Smooth muscle cell (in vitro differentiated cells): Measurements from ENCODE around the gene ACTR3. TPM values are rescaled to one million over a fixed set of nuclear protein-coding genes. Genes with fewer than 3 reads are reported as not detected.
A peak's percentile ranks its signal among the peaks of the same experiment; 100 is the strongest.

ENCODE experiments used
- DNase-seq: peaks from one replicate; lab custom pipeline; 2025; ENCODE audit not compliant: unreplicated experiment; lab: John Stamatoyannopoulos, UW
- H2AFZ ChIP-seq: fragments of 200-600 bp; sonication (generic); 2 replicates; pipeline ENCODE4 v1.6.0; 2016; ENCODE audit warnings: antibody characterized with exemption, low read depth, mild to moderate bottlenecking
- H3F3A ChIP-seq: fragments of 200-600 bp; sonication (generic); 2 replicates; pipeline ENCODE4 v1.6.0; 2017; ENCODE audit warnings: antibody characterized with exemption, low read depth
- H3K27ac ChIP-seq: fragments of 200-600 bp; sonication (generic); 2 replicates; pipeline ENCODE4 v1.5.1; 2016; ENCODE audit warnings: low read depth, mild to moderate bottlenecking
- H3K27me3 ChIP-seq: fragments of 200-600 bp; sonication (generic); 2 replicates; pipeline ENCODE4 v1.6.1; 2016; ENCODE audit warnings: low read depth, mild to moderate bottlenecking
- H3K36me3 ChIP-seq: fragments of 200-600 bp; sonication (generic); 2 replicates; pipeline ENCODE4 v1.5.1; 2016; ENCODE audit warnings: low read depth
- H3K4me1 ChIP-seq: fragments of 200-600 bp; sonication (generic); 2 replicates; pipeline ENCODE4 v1.5.1; 2016; ENCODE audit warnings: low read depth
- H3K4me2 ChIP-seq: fragments of 200-600 bp; sonication (generic); 2 replicates; pipeline ENCODE4 v1.6.0; 2016; ENCODE audit warnings: mild to moderate bottlenecking
- H3K4me3 ChIP-seq: fragments of 200-600 bp; sonication (generic); 2 replicates; pipeline ENCODE4 v1.5.1; 2016; ENCODE audit warnings: mild to moderate bottlenecking
- H3K79me2 ChIP-seq: fragments of 200-600 bp; sonication (generic); 2 replicates; pipeline ENCODE4 v1.6.0; 2016; ENCODE audit warnings: low read depth, mild to moderate bottlenecking
- H3K9ac ChIP-seq: fragments of 200-600 bp; sonication (generic); 2 replicates; pipeline ENCODE4 v1.6.0; 2016; ENCODE audit warnings: low read depth
- H3K9me3 ChIP-seq: fragments of 200-600 bp; sonication (generic); replicated peaks from 2 replicates; pipeline ENCODE4 v1.5.1; 2016; ENCODE audit warnings: low read depth
- H4K20me1 ChIP-seq: fragments of 200-600 bp; sonication (generic); 2 replicates; pipeline ENCODE4 v1.6.0; 2016; ENCODE audit warnings: low read depth
- WGBS: methylation state at CpG from one replicate; pipeline ENCODE4 v1.1.7; 2016; ENCODE audit warnings: low lambda C conversion rate; 5-methylcytosine and 5-hydroxymethylcytosine counted together
- polyA plus RNA-seq: library from polyadenylated mRNA; unstranded; fragments of >200 nt; fragmentation: Nextera tagmentation; extraction: Ambion mirVana; gene quantifications from 2 replicates; pipeline ENCODE4 v1.2.1, GENCODE V29; 2016
- total RNA-seq: library from RNA; depleted of rRNA; stranded (reverse); fragments of >200 nt; gene quantifications from 2 replicates; pipeline ENCODE4 v1.2.3, GENCODE V29; 2014
- TF ChIP-seq, protein P1 (sequence below): fragments of 200-600 bp; sonication (generic); IDR thresholded peaks from 2 replicates; pipeline ENCODE4 v1.5.1; 2017; ENCODE audit warnings: borderline replicate concordance, mild to moderate bottlenecking, antibody characterized with exemption; ENCODE audit not compliant: insufficient read depth, poor library complexity, severe bottlenecking

The ACTR3 gene
- total and polyA plus RNA-seq, 2 experiments from 2014 or later = 173 to 263 TPM

DNA sequence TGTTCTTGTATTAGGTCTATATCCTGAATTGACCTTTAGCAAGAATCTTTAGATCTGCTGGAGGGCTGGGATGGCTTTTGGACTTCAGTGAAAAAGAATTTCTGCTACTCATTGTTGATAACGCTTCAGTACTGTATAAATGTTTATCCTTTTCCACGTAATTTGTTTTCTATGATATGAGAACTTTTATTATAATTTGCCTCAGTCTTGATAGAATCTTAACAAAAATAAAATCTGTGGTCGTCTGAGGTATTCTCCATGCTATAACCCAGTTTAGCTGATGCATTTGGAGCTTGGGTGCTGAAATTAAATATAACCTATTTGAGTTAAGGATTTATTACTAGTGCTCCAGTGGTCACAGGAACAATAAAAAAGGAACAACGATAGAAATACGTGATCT lies 71.1 kb downstream of the ACTR3 start:
- TF ChIP-seq, protein P1, sequence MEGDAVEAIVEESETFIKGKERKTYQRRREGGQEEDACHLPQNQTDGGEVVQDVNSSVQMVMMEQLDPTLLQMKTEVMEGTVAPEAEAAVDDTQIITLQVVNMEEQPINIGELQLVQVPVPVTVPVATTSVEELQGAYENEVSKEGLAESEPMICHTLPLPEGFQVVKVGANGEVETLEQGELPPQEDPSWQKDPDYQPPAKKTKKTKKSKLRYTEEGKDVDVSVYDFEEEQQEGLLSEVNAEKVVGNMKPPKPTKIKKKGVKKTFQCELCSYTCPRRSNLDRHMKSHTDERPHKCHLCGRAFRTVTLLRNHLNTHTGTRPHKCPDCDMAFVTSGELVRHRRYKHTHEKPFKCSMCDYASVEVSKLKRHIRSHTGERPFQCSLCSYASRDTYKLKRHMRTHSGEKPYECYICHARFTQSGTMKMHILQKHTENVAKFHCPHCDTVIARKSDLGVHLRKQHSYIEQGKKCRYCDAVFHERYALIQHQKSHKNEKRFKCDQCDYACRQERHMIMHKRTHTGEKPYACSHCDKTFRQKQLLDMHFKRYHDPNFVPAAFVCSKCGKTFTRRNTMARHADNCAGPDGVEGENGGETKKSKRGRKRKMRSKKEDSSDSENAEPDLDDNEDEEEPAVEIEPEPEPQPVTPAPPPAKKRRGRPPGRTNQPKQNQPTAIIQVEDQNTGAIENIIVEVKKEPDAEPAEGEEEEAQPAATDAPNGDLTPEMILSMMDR = no peak
- no peak for DNase-seq
- Histone ChIP-seq H3K9ac (no peak overlapping the region), H3K27ac (no peak overlapping the region), H3K9me3 (no peaks in the 10 kb centered on the region), H2AFZ (no peak overlapping the region), H3K4me1 (no peaks in the 10 kb centered on the region), H3K79me2 (peaks cover 7% of the 10 kb centered on the region), H4K20me1 (peaks cover 70% of the 10 kb centered on the region), H3K27me3 (no peaks in the 10 kb centered on the region), H3K4me2 (no peak overlapping the region), H3K4me3 (no peak overlapping the region), H3K36me3 (peaks cover 9% of the 10 kb centered on the region), H3F3A (peaks cover 4% of the 10 kb centered on the region)
- 96% methylated on average over 5 of the region's 5 CpGs for WGBS

DNA sequence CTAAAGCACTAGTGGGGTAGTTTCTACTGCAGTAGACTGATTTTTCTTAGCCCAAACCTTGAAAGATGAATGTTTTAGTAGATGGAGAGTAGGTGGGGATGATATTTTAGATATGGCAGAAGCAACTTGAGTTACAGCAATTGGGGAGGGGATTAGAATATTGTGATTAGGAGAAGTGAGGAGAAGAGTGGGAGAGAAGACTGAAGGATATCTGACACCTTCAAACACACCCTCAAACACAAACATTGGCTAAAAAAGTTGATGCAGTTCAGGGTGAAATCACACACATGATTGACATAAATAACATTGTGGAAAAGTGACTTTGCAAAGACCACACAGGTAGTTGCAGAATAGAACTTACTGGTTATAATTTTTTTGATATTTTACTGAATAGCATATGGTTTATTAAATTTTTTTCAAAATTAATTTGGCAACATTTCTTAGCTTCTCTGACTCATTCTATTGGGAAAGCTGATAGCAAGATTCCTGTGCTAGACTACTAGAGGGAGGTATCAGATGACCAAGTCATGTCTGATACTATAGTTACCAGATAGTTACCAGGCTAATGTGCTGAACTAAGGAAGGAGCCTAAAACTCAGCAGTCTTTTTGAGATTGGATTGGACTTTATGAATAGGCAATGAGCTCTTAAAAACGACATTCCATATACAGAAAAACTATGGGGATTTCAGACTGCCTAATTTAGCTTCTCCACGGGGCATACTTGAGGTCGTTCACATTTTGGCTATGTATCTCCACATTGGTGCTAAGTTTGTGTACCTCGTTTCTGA lies 73.0 kb downstream of the ACTR3 start:
- no peaks in the 10 kb centered on the region for H3K9me3 ChIP-seq
- no peaks in the 10 kb centered on the region for H3F3A ChIP-seq
- no peak overlapping the region for H3K4me2 ChIP-seq
- H3K79me2 ChIP-seq = peaks cover 6% of the 10 kb centered on the region
- H3K9ac ChIP-seq = no peak overlapping the region
- no peak overlapping the region for H3K4me3 ChIP-seq
- H3K27me3 ChIP-seq = no peaks in the 10 kb centered on the region
- WGBS = 93% methylated on average over 4 of the region's 4 CpGs
- no peaks in the 10 kb centered on the region for H3K4me1 ChIP-seq
- peak overlapping the region; percentile 67 for H3K27ac ChIP-seq
- H3K36me3 ChIP-seq = peaks cover 5% of the 10 kb centered on the region
- peaks cover 56% of the 10 kb centered on the region for H4K20me1 ChIP-seq
- TF ChIP-seq, protein P1 = no peak
- H2AFZ ChIP-seq = no peak overlapping the region
- DNase-seq = no peak

DNA sequence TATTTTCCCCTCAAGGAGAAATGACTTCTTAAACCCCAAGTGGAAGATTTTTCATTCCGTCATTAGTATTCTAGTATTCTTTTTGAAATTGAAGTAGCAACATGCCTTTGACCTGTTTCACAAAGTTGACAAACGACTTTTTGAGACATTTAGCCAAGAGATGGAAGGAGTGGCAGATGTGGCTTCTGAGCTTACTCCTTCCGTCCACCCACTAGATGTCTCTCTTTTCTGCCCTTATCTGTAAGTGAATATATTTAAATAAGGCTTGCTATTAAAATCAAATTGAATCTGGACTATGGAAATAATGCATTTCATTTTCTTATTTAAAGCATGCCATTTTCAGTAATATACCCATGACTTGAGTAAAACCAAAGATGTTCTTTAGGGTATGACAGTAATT lies 74.1 kb downstream of the ACTR3 start:
- 77% methylated on average over 3 of the region's 3 CpGs for WGBS
- Histone ChIP-seq H3K9me3 (no peaks in the 10 kb centered on the region), H4K20me1 (peaks cover 45% of the 10 kb centered on the region), H3K4me2 (no peak overlapping the region), H3K4me1 (no peaks in the 10 kb centered on the region), H3K9ac (no peak overlapping the region), H3K79me2 (no peaks in the 10 kb centered on the region), H2AFZ (no peak overlapping the region), H3F3A (no peaks in the 10 kb centered on the region), H3K27me3 (no peaks in the 10 kb centered on the region), H3K36me3 (peaks cover 5% of the 10 kb centered on the region), H3K4me3 (no peak overlapping the region), H3K27ac (peak overlapping the region; percentile 67)
- no peak for DNase-seq
- TF ChIP-seq, protein P1 = no peak

DNA sequence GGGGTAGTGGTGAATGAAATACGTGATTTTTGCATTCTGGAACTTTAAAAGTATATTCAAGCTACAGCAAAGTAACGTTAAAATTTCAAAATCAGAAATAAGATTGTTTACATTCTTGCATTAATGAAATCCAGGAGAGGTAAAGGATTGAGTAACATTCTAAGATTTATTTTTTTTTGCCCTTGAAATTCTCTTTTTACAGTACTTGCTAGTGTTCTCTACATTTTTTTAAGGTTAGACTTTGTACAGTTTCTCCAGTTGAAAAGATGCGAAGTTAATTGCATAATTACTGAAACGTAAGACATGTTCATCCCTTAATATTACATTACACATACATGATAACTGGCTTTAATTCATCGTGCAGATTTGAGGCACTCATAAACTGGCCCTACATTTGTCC lies 74.5 kb downstream of the ACTR3 start:
- Histone ChIP-seq H3K27ac (no peak overlapping the region), H4K20me1 (peaks cover 41% of the 10 kb centered on the region), H3K9me3 (no peaks in the 10 kb centered on the region), H3K9ac (no peak overlapping the region), H3K4me1 (no peaks in the 10 kb centered on the region), H3F3A (no peaks in the 10 kb centered on the region), H3K36me3 (peaks cover 3% of the 10 kb centered on the region), H3K27me3 (no peaks in the 10 kb centered on the region), H3K4me2 (no peak overlapping the region), H2AFZ (no peak overlapping the region), H3K4me3 (no peak overlapping the region), H3K79me2 (no peaks in the 10 kb centered on the region)
- 96% methylated on average over 5 of the region's 5 CpGs for WGBS
- TF ChIP-seq, protein P1 = no peak
- DNase-seq = no peak
